ENCODE measurements around the gene ZNF541.

GRCh38 chr19:47581605-47582319, 8.8 kb upstream of the ZNF541 start:
- TF ChIP-seq CTCF (IDR thresholded peaks at IDR 0.05) (no peak), POLR2A (IDR thresholded peaks at IDR 0.05) (no peak)

All from right lobe of liver (tissue), 4 donors.